SKM-1 (cell line): ENCODE results near the gene CASQ2.

Experiments used
- DNase-seq: peaks from one replicate; lab custom pipeline; 2025; ENCODE audit not compliant: unreplicated experiment; lab: John Stamatoyannopoulos, UW

The CASQ2 gene

DNA sequence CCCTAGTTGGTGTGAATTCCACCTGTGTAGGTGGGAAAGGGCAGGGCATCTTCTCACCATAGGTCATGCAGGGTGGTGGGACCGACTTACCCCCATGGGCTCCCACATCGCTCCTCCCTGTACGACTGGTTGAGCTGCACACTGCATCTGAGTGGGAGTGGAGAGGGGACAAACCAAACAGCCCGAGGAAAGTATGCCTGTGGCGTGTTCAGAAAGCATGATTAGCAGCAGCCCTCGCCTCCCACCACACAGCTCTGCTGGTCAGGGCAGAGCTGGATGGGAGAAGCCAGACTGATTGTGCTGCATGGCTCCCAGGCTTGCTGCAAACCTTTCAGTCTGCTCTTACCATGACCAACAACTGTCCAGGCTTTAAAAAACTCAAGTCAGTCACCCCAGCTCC, 102.3 kb downstream of the CASQ2 start:
- no peak for DNase-seq

DNA sequence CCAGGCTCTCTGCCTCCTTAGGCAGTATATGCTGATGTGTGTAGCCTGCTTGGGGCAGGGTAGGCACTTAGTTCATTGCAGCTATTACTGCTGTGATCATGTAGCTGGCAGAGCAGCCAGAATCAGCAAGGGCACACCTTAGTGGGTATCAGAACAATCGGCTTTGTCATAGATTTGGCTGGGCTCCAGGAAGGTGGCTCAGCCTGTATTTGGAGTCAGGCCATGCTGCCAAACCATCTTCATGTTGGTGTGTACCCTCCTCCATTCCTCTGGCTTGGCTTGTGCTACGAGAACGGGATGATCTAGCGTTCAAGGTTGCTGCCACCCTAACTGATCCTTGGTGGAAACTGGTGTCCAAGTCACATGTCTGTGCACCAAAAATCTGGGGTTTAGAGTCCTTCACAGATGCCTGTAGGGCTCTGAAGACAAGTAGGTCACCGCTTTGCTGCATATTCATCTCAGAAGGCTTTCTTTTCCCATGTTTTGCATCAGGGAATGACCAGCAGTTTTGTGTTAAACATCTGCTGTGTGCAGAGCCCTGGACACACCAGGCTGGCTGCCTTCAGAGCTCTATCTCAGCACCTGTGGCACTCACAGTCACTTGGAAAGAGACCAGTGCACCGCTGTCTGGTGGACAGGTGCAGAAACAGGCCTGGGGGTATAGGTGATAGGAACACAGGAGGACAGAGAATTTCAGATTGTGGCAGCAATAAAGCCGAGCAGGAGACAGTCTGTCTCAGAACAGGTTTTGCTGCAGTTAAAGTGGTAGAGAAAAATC, 103.0 kb downstream of the CASQ2 start:
- DNase-seq, result no peak

DNA sequence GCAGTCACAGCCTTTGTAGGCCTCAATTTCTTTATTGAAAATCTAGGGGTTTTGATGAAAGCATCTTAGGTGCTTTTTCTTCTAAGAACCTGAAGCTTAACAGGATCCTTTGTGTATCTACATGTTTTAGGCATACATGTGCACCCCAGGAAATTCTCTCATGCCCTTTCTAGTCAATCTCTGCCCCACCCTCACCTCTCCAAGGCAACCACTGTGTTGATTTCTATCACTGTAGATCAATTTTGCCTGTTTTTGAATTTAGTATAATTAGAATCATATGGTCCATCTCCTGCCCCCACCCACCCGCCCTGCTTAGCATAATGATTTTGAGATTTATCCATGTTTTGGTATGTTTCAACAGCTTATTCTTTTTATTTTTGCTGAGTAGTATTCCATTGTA, 107.4 kb downstream of the CASQ2 start:
- DNase-seq, result no peak

DNA sequence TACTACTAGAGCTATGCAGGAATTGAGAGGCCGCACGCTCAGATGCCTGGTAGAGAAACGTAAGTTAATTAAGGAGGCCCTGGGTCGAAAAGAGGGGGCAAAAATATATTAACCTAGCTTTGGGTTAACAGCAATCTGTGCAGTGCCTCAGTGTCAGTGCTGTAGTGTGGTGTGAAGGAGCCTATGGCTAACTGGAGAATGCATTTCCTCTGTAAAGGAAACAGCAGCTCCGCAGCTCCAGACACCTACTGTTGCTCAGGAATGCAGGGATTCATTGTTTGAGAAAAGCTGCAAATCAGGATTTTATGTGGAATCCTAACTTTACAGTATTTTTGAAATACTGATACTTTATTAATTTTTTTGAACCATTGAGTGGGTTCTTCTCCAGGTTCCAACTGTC, 108.4 kb downstream of the CASQ2 start:
- no peak for DNase-seq

DNA sequence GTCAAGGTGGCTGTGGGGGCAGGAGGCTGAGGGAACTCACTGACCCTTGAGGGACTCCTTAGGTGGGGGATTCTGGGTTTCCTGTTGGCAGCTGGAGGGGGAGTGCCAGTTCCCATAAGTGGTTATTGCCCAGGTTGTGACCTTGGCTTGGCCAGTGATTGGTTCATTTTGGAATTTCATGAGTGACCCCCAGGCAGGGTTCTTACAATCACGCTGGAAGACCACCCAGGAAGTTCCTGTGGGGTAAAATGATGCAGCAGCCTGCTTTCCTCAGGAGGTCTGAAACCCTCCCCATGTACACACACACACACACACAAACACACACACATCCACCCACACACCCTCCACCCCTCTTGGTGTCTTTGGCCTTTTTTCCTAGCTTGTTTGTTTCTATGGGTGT, 109.9 kb downstream of the CASQ2 start:
- no peak for DNase-seq

DNA sequence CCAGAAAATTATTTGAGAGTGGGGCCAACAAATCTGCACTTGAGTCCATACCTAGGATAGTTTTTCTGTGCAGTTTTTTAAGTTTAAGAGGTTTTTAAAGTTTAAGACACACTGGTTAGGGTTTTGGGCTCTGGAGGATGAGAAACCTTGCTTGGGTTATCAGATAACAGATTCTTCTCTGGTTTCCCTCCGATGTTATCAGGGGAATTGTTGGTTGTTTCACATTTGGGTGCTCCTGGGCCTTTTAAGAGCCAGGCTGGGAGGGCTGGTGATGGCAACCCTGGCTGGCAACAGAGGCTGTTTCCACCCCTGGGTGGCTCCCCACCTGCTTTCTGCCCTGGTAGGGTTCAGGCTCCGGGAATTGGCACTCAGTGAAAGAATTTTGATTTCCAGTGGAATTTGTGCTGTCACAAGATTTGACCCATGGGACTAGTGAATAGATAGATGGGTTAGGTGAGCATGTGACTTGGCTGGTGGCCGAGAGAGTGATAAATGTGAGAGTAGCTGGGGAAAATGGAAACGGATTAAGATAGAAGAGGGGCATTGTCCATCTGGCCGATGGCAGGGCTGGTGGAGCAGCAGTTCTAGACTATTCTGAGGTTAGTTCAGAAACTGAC, 111.9 kb downstream of the CASQ2 start:
- no peak for DNase-seq

DNA sequence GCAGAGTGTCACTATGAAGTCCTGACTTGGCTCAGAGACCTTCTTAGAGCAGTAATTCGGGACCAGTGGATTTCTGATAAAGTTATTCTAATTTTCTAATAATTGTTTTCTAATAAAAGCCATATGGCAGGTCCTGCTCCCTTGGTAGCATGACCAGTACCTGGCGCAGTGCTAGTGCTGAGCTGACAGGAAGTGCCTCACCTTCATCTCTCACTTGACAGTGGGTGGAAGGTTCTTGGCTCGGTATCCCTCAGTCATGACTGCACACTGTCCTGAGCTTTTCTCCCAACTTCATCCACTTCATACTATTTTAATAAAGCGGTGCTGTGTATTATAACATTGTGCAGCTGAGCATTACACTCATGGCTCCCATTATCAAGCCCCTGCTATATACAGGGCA, 112.6 kb downstream of the CASQ2 start:
- no peak for DNase-seq

DNA sequence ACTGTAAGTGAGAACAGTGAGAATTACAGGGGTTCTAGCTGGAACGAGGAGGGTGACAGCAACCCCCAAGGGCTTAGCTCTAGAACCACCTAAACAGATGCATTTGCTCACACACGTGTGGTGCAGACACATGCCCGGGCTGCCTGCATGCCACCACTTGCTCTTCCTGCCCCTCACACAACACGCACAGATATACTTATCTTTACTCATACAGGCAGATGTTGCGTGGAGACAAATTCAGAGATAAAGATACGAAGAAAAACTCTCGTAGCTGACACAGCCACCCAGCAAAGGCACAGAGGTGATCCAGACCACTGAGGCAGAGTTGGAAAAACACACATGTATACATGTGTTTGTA, 113.2 kb downstream of the CASQ2 start:
- DNase-seq, result no peak

DNA sequence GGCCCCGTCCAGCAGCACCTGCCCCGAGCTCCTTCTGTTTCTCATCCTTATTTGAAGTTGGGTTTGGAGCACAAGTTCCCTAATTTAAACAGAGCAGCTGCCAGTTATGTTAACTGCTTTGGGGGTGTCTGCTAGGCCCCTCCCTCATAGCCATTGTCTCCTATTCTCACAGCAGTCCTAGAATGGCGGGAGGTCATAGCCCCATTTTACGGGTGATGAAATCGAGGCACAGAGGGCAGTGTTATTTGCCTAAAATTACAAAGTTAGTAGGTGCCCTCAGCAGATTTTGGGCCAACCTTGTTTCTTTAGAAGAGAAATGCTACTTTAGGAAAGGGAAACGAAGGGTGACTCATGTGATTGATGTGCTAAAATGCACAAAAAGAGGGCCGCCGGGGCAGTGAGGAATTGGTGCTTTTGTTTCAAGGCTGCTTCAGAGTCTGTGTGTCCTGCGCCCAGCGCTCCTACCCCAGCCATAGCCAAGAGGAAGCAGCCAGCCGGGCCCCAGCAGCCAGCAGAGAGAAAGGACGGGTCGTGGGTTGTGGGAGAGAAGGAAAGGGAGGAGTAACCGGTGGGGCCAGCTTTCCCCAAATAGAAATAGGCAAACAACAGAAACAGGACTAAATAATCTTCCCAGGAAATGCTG, 113.7 kb downstream of the CASQ2 start:
- DNase-seq, result no peak

DNA sequence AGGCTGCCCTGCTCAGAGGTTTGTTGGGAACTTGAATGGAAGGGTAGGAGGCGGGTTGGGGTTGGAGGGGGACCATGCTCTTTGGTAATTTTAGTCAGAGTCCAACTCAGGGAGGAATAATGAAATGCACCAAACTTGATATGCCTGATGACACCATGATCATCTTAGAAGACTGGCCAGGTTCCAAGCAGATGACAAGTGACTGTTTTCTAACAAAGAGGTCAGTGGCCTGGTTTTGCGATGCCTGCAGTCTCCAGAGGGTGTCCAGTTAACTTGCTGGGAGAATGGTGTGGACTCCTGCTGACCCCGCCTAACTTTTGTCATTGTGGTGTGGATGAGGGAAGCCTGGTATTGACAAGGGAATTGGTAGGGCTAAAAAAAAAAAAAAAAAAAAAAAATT, 114.4 kb downstream of the CASQ2 start:
- DNase-seq, result no peak

DNA sequence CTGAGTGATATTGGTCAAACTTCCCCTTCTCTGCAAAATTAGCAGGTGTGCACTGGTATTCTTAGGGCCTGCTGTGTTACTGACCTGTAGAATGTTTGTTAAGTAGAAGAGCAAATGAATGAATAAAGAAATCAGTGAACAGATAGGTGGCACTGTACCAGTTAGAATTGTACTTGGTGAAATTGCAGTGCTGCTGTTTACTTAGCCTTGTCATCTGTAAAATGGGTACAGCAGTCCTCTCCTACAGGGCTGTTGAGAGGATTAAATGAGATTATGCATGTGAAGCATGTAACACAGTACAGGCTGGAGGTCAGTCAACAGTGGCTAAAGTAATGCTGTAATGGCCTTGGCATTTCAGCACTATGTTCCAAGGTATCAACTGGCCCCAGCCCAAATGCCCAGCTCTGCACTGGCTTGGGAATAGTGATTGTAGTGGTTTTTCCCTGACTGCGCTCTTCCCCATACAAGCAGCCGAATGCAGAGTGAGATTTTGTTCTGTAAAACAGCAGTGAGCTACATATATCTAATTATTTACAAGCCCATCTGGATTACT, 116.2 kb downstream of the CASQ2 start:
- DNase-seq, result no peak

DNA sequence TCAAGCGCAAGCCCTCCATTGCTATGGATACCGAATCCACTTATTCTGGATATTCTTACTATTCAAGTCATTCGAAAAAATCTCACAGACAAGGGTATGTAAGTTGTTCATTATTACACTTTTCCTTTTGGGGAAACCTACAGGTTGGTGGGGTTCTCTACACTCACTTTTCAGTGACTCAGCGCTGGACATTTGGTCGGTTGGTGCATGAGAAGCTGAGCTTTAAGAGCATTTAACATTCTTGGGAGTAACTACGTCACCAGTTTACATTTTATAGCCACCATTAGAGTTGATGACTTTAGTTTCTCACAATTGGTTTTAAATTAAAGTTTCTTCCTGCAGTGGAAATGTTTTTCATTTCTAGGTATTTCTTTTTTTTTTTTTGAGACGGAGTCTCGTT, 117.1 kb downstream of the CASQ2 start:
- no peak for DNase-seq

DNA sequence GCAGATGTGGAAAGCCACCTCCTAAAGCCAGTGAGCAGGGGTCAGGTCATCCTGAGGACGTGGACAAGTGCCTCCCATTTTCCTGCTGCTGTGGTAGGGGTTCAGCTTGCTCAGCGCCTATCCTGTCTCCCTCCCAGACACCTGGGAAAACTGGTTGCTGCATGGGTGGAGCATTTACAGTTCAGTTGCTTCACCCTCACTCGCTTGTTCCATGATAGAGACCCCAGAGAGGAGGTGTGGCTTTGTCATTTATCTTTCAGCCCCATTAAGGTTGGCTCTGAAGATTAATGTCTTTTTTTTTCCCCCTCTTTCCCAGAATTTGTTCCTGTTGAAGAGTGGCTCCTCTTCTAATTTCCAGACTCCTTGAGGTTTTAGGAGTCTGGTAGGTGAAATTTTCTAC, 117.6 kb downstream of the CASQ2 start:
- no peak for DNase-seq
